SU-DHL-6 (cell line): Measurements from ENCODE around the gene ZC3H12C.

Experiments
- EZH2phosphoT487 ChIP-seq: fragments of 200-600 bp; sonication (generic), shearing (Covaris generic); conservative IDR thresholded peaks from 2 replicates; pipeline ENCODE4 v1.6.1; 2018; ENCODE audit warnings: mild to moderate bottlenecking, antibody characterized with exemption, low read length, moderate library complexity, mixed read lengths
- TF ChIP-seq, protein P1 (sequence below): fragments of 200-600 bp; sonication (generic); IDR thresholded peaks from one replicate; pipeline ENCODE4 v1.5.1; 2017; ENCODE audit warnings: antibody characterized with exemption, mild to moderate bottlenecking, low read length, moderate library complexity; ENCODE audit not compliant: insufficient read depth, poor library complexity, severe bottlenecking

DNA sequence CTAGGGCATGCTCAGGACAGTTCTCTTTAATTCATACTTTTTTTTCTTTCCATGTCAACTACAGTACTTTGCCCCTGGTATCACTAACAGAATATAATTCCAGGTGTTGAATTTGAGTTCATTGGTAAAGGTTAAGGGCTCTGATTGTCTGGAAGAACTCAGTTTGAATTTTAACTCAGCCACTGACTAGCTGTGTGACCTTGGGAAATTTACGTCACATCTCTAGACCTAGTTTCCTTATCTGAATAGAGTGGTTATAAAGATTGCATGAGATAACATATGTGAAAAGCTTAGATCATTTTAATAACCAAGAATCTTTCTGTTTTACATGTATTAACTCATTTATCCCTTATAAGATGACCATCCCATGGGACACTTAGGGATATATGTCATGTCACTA lies 15.8 kb upstream of the ZC3H12C start:
- TF ChIP-seq, protein P1, sequence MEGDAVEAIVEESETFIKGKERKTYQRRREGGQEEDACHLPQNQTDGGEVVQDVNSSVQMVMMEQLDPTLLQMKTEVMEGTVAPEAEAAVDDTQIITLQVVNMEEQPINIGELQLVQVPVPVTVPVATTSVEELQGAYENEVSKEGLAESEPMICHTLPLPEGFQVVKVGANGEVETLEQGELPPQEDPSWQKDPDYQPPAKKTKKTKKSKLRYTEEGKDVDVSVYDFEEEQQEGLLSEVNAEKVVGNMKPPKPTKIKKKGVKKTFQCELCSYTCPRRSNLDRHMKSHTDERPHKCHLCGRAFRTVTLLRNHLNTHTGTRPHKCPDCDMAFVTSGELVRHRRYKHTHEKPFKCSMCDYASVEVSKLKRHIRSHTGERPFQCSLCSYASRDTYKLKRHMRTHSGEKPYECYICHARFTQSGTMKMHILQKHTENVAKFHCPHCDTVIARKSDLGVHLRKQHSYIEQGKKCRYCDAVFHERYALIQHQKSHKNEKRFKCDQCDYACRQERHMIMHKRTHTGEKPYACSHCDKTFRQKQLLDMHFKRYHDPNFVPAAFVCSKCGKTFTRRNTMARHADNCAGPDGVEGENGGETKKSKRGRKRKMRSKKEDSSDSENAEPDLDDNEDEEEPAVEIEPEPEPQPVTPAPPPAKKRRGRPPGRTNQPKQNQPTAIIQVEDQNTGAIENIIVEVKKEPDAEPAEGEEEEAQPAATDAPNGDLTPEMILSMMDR: no peak
- TF ChIP-seq EZH2phosphoT487: no peak
